HG02884 (cell line): Measurements from ENCODE around the gene EEF2K.

Experiments
- ATAC-seq: cut with Tn5 transposase; IDR thresholded peaks from one replicate; pipeline ENCODE4 v1.9.1; 2021; ENCODE audit warnings: mild to moderate bottlenecking, moderate library complexity; ENCODE audit not compliant: unreplicated experiment

Gene EEF2K

GRCh38 chr16:22328081-22328725, 122.1 kb downstream of the EEF2K start:
- no peak for ATAC-seq

GRCh38 chr16:22329199-22329695, 123.2 kb downstream of the EEF2K start:
- no peak for ATAC-seq

- no peak for ATAC-seq
Observed at GRCh38 chr16:22330326-22330725, 124.2 kb downstream of the EEF2K start.

GRCh38 chr16:22333457-22333994, 127.4 kb downstream of the EEF2K start:
- ATAC-seq: no peak

GRCh38 chr16:22335668-22336246, 129.7 kb downstream of the EEF2K start:
- no peak for ATAC-seq

GRCh38 chr16:22336581-22336980, 130.5 kb downstream of the EEF2K start:
- ATAC-seq: no peak

- no peak for ATAC-seq
Observed at GRCh38 chr16:22337045-22337444, 131.0 kb downstream of the EEF2K start.

GRCh38 chr16:22337849-22338635, 132.0 kb downstream of the EEF2K start:
- ATAC-seq: no peak
